Measurements from ENCODE around the gene THSD4. TPM values are rescaled to one million over a fixed set of nuclear protein-coding genes. Genes with fewer than 3 reads are reported as not detected.
A peak's percentile ranks its signal among the peaks of the same experiment; 100 is the strongest.

The THSD4 gene
- total RNA-seq, 1 donor from 2014 or later: 80.7 TPM

- ATAC-seq (peak; percentile 14), DNase-seq (peak; percentile 42)
- intact Hi-C loops (cut with micrococcal nuclease): no loop called here
These were observed 213.8 kb downstream of the THSD4 start for GRCh38 chr15:71329041-71329440.

- intact Hi-C loops (cut with micrococcal nuclease): no loop called here
- no peak for DNase-seq
- ATAC-seq: peak; percentile 60
These were observed 214.4 kb downstream of the THSD4 start for GRCh38 chr15:71329497-71330260.

- DNase-seq (no peak), ATAC-seq (peak; percentile 25)
- intact Hi-C loops (cut with micrococcal nuclease): no loop called here
These were observed 215.4 kb downstream of the THSD4 start for GRCh38 chr15:71330638-71331162.

- intact Hi-C loops (cut with micrococcal nuclease): no loop called here
- no peak for DNase-seq
- ATAC-seq: no peak
These were observed 215.9 kb downstream of the THSD4 start for GRCh38 chr15:71331173-71331572.

GRCh38 chr15:71332431-71333004, 217.2 kb downstream of the THSD4 start:
- ATAC-seq: peak; percentile 60
- no peak for DNase-seq
- intact Hi-C loops (cut with micrococcal nuclease): no loop called here

GRCh38 chr15:71333136-71333700, 217.9 kb downstream of the THSD4 start:
- intact Hi-C loops (cut with micrococcal nuclease): no loop called here

GRCh38 chr15:71333839-71334238, 218.6 kb downstream of the THSD4 start:
- DNase-seq (no peak), ATAC-seq (no peak)
- intact Hi-C loops (cut with micrococcal nuclease): no loop called here

More at GRCh38 chr15:71333136-71333700, 217.9 kb downstream of the THSD4 start:
- DNase-seq: no peak
- ATAC-seq: no peak

- ATAC-seq: no peak
- DNase-seq: no peak
- intact Hi-C loops (cut with micrococcal nuclease): no loop called here
These were observed 219.2 kb downstream of the THSD4 start for GRCh38 chr15:71334434-71334833.

- DNase-seq: no peak
- intact Hi-C loops (cut with micrococcal nuclease): no loop called here
- no peak for ATAC-seq
These were observed 219.6 kb downstream of the THSD4 start for GRCh38 chr15:71334873-71335272.

- intact Hi-C loops (cut with micrococcal nuclease): no loop called here
- no peak for DNase-seq
- ATAC-seq: no peak
These were observed 220.3 kb downstream of the THSD4 start for GRCh38 chr15:71335591-71335990.

- ATAC-seq (no peak), DNase-seq (no peak)
- intact Hi-C loops (cut with micrococcal nuclease): no loop called here
These were observed 221.4 kb downstream of the THSD4 start for GRCh38 chr15:71336671-71337070.

GRCh38 chr15:71337197-71337845, 222.1 kb downstream of the THSD4 start:
- DNase-seq (no peak), ATAC-seq (no peak)
- intact Hi-C loops (cut with micrococcal nuclease): no loop called here

- ATAC-seq: peak; percentile 94
- no peak for DNase-seq
- intact Hi-C loops (cut with micrococcal nuclease): no loop called here
These were observed 223.0 kb downstream of the THSD4 start for GRCh38 chr15:71338265-71338664.

- ATAC-seq (peak; percentile 37), DNase-seq (no peak)
- intact Hi-C loops (cut with micrococcal nuclease): no loop called here
These were observed 223.7 kb downstream of the THSD4 start for GRCh38 chr15:71338827-71339542.

- ATAC-seq: no peak
- no peak for DNase-seq
- intact Hi-C loops (cut with micrococcal nuclease): no loop called here
These were observed 226.7 kb downstream of the THSD4 start for GRCh38 chr15:71341811-71342550.

- ATAC-seq: no peak
- DNase-seq: no peak
- intact Hi-C loops (cut with micrococcal nuclease): no loop called here
These were observed 227.4 kb downstream of the THSD4 start for GRCh38 chr15:71342658-71343057.

- intact Hi-C loops (cut with micrococcal nuclease): no loop called here
- DNase-seq (no peak), ATAC-seq (no peak)
These were observed 229.0 kb downstream of the THSD4 start for GRCh38 chr15:71344316-71344715.

GRCh38 chr15:71345186-71345585, 229.9 kb downstream of the THSD4 start:
- no peak for ATAC-seq
- DNase-seq: no peak
- intact Hi-C loops (cut with micrococcal nuclease): no loop called here

- no peak for ATAC-seq
- no peak for DNase-seq
- intact Hi-C loops (cut with micrococcal nuclease): no loop called here
These were observed 231.2 kb downstream of the THSD4 start for GRCh38 chr15:71346464-71346863.

Data from left ventricle myocardium superior (tissue), 1 donor.